ENCODE data around the gene MMP27.
"Not testable (repeated sequence)": the region's sequence is repeated elsewhere in the genome, so short reads cannot be mapped to it uniquely, and the experiment has no call there.

Gene MMP27

GRCh38 chr11:102705626-102706025 is at the start of gene MMP27:
Gene MMP27 (minus strand): TSS chr11:102705769. CDS start chr11:102705714, 55 bp downstream.
- no peak for DNase-seq

DNA sequence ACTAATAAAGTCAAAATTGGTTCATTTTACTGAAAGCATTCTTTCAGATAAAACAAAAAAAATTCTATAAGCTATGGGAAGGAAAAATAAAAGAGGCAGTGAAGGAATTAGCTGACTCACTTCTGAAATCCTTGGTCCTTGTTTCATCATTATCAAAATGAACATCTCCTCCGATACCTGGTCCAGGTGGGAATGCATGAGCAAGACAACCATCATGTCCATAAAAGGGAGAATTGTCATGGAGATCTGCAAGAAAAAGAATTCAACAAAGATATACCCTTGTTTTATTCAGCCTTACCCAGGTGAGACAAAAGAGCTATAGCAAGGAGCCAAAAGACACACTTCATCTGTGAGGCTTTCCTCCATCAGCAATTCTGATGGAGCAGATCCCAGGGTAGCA is 47.7 kb upstream of the MMP27 start:
- DNase-seq, result no peak

GRCh38 chr11:102751673-102752072 is 46.1 kb upstream of the MMP27 start:
- no peak for DNase-seq

- DNase-seq, result no peak
Measured at GRCh38 chr11:102749101-102749722, 43.6 kb upstream of the MMP27 start.

GRCh38 chr11:102746746-102747578 is 41.4 kb upstream of the MMP27 start:
- not testable (repeated sequence) for DNase-seq

DNA sequence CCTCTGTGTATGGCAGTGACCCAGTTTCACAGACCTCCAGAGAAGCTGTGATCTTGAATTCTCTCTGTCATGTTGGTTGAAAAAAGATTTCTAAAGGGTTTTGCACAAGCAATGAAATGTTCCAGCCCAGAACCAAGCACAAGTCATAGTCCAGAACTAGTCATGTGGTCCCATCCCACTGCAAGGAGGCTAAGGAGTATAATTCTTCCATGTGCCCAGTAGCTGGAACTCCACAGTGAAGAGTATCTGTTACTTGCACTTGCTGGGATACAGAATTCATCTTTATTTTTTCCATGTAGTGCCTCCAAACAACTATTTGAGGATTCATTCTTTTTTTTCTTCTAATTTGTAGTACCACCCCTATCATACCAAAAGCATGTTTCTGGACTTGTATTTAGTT is 29.1 kb upstream of the MMP27 start:
- no peak for DNase-seq

DNA sequence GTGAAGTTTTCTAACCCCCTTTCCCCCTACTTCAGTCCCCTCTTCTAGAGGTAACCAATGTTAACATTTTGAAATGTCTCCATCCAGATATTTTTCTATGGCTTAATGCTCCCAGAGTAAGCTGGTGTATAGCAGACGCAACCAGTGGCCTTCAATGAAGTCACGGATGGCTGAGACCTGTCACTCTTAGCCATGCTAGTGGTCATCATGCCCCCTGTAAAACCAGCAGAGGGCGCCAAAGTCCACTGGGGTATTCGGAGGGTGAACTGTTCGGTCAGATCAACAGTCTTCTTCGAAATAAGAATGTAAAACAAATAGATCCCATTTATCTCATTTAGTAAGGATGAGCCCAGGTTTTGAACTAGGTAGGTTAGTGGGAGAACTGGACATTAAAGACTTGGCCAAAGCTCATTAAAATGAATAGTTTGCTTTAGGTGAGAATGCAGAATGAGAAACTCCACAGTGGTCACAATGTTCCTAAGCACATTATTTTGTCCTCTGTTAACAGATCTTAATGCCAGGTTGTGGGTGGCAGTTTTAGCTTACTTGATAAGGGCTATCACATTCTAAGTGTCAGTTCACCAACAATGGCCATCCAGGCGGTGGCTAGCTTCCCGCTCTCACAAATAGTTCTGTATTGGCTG is 27.8 kb upstream of the MMP27 start:
- no peak for DNase-seq

GRCh38 chr11:102730944-102731343 is 25.4 kb upstream of the MMP27 start:
- not testable (repeated sequence) for DNase-seq

DNA sequence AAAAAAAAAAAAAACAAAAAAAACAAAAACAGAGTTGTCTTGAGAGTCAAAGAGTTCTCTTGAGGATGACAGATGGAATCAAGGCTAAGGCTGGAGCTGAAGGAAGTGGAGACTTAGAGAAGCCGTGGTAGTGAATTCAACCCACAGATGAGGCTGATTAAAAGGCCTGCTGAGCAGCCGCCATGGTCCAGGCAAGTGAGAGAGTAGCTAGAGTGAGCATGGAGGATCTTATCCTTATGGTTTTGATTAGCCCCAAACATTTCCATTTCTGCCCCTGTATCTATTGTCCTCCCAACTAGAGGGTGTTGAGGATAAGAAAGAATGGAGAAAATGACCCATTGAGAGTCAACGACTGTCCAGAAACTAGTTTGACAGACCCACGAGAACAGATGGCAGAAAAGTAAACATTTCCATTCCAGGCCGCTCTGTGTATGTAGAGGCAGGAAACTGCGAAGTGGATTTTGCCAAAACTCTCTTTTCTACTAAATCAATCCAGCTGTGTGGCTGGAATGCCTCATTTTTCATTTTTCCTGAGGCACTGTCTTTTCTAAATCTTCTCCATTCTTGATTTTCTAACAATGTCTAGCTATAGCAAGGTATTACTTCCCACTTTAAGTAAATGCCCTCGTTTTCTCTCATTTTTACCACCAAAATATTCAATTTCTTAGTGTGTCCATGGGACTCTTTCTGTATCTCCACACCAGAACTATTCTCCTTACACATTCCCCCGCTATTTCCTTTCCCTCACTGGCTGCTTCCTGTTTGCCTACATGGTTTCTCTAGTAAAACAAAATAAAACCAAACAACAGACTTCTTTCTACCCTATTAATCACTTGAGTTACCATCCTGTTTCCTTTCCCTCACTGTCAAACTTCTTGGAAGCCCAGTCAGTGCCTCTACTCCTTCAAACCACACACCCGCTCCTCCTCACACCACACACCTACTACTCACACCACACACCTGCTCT is 24.6 kb upstream of the MMP27 start:
- no peak for DNase-seq

DNA sequence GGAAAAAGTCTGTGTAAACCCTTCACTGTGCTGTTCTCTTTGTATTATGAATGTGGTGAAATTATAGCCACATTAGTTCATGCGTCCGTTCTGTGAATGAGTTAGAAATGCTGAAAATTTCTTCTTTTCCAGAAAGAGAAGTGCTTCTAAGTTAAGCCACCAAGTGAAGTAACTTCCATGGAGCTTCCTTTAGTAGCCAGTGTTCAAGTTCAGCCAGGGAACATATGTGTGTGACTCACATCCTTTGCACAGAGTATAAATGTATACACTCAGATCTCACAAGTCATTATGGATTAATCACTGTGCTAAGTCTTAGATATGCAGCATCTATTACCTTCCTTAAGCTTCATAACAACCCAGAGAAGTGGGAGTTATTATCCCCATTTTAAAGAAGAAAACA is 22.3 kb upstream of the MMP27 start:
- DNase-seq, result no peak

- no peak for DNase-seq
Measured at GRCh38 chr11:102724904-102725500, 19.4 kb upstream of the MMP27 start, which contains the start of gene MMP8. Gene MMP8 (minus strand): TSS chr11:102724954. CDS start chr11:102724855, 99 bp downstream.

- DNase-seq, result no peak
Measured at GRCh38 chr11:102722821-102723220, 17.3 kb upstream of the MMP27 start.

- no peak for DNase-seq
Measured at GRCh38 chr11:102719620-102720277, 14.2 kb upstream of the MMP27 start.

- DNase-seq, result no peak
Measured at GRCh38 chr11:102717280-102717679, 11.7 kb upstream of the MMP27 start.

- no peak for DNase-seq
Measured at GRCh38 chr11:102716527-102716926, 11.0 kb upstream of the MMP27 start.

- no peak for DNase-seq
Measured at GRCh38 chr11:102712137-102712536, 6.6 kb upstream of the MMP27 start.

DNA sequence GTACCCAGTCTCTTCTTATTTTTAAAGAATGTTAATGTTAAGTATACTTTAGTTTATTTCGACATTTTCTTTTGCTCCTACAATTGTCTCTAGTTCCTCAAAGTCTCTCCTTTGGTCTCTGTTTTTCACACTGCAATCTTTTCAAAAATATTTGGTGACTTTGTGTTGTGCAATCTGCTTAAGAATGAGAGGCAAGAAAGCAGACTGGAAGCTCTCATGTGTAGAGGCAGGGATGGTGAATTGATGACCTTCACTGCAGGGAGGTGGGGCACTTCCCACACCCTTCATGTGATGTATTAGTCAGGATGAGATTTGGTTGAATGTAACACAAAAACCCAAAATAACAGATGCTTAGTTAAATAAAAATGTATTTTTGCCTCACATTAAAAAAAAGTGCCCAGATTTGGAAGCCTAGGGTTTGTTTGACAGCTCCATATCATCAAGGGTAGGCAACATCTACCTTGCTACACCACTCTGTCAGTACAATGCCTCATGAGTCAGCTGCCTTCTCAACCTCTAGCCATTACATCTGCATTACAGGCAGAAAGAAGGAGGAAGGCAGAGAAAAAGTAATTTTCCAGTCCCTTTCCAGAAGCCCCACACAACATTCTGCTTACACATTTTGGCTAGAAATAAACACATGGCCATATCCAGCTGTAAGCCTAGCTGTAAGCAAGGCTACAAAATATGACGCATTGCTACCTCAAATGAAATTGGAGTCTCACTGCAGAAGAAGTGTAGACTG is 3.8 kb upstream of the MMP27 start:
- no peak for DNase-seq

GRCh38 chr11:102708654-102709053 is 3.1 kb upstream of the MMP27 start:
- DNase-seq, result no peak

GRCh38 chr11:102704841-102705240 is 728 bp downstream of the MMP27 start:
- no peak for DNase-seq

- DNase-seq, result no peak
Measured at GRCh38 chr11:102703826-102704493, 1.6 kb downstream of the MMP27 start.
